Measurements from ENCODE around the gene LCTL. TPM values are rescaled to one million over a fixed set of nuclear protein-coding genes. Genes with fewer than 3 reads are reported as not detected.

The LCTL gene
- total and polyA plus RNA-seq, 2 of the 8 experiments (the other 6 are each of a cell fraction or from before 2014, with no cell fraction given): 5.5 to 6.2 TPM

GRCh38 chr15:66611257-66612053, 45.7 kb upstream of the LCTL start (continued):
- TF ChIP-seq NRF1 (IDR thresholded peaks at IDR 0.05; ENCODE audit: low read depth, low read length): no peak
- no peak for TF ChIP-seq TBP (IDR thresholded peaks at IDR 0.05; ENCODE audit: low read depth, low read length)
- TF ChIP-seq EP300 (IDR thresholded peaks at IDR 0.05; ENCODE audit: borderline replicate concordance in 1 of 2, low read depth in 2 of 2, low read length in 2 of 2): no peak
- no peak for TF ChIP-seq SP1 (IDR thresholded peaks at IDR 0.05; ENCODE audit: low read depth, low read length)
- no peak for TF ChIP-seq SUZ12 (IDR thresholded peaks at IDR 0.05; ENCODE audit: low read length)
- TF ChIP-seq MAFK (IDR thresholded peaks at IDR 0.05; ENCODE audit: low read depth, low read length): no peak
- TF ChIP-seq CREB1 (IDR thresholded peaks at IDR 0.05): no peak
- no peak for TF ChIP-seq HDAC2 (IDR thresholded peaks at IDR 0.05; ENCODE audit: borderline replicate concordance in 1 of 2, low read depth in 2 of 2, low read length in 2 of 2)

Data from H1 (cell line).